NB4 (cell line): ENCODE measurements around the gene ATRAID.

Source experiments
- CTCF ChIP-seq: IDR thresholded peaks from one replicate; pipeline ENCODE4 v1.5.1; 2012; ENCODE audit warnings: low read depth, low read length
- POLR2A ChIP-seq: IDR thresholded peaks from 2 replicates; pipeline ENCODE4 v1.6.1; 2011; ENCODE audit warnings: mild to moderate bottlenecking; ENCODE audit not compliant: insufficient read length; ENCODE audit errors: extremely low read depth
- TF ChIP-seq, protein P1 (sequence below): IDR thresholded peaks from 2 replicates; pipeline ENCODE4 v1.6.1; 2011; ENCODE audit warnings: low read depth, low read length

DNA sequence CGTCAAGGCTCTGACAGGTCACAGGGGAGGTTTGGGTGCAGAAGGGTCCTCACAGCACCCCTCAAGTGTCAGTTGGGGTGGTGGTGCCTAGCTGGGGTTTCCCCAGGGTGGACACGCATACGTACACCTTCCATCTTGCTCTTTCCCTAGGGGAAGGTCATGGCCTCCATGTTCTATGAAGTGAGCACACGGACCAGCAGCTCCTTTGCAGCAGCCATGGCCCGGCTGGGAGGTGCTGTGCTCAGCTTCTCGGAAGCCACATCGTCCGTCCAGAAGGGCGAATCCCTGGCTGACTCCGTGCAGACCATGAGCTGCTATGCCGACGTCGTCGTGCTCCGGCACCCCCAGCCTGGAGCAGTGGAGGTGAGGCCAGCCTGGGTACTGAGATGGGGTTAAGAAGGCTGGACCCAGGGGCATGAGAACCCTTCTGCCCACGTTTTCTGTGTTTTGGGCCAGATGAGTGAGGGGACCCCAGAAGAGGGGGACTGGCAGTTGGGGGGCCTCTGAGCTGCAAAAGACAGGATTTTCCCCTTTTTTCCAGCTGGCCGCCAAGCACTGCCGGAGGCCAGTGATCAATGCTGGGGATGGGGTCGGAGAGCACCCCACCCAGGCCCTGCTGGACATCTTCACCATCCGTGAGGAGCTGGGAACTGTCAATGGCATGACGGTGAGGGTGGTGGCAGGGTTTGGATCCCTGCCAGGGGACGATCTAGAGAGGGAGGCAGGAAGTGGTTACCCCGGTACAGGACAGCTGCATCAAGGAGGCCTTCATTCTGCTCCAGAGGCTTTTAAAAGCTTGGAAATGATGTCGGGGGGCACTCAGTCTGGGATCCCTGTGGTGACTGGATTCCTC lies 30.1 kb downstream of the ATRAID start:
- TF ChIP-seq CTCF (no peak), POLR2A (no peak)
- TF ChIP-seq, protein P1, sequence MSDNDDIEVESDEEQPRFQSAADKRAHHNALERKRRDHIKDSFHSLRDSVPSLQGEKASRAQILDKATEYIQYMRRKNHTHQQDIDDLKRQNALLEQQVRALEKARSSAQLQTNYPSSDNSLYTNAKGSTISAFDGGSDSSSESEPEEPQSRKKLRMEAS, result no peak
